ENCODE measurements around the gene ST7L. TPM values are rescaled to one million over a fixed set of nuclear protein-coding genes. Genes with fewer than 3 reads are reported as not detected.

ST7L gene
- polyA plus RNA-seq, 4 donors = 6.3 to 17.0 (median 13.5) TPM

GRCh38 chr1:112554411-112554810 is 64.5 kb downstream of the ST7L start:
- H3K36me3 ChIP-seq (ENCODE audit: control insufficient read depth in 3 of 3, insufficient read depth in 2 of 3, low read depth in 1 of 3, low read length in 3 of 3) = peaks cover 0 to 8% (median 0%) of the 10 kb centered on the region in 3 donors
- FAIRE-seq = no peak

GRCh38 chr1:112549590-112549989 is 69.4 kb downstream of the ST7L start:
- peaks cover 0 to 8% (median 0%) of the 10 kb centered on the region in 3 donors for H3K4me1 ChIP-seq (ENCODE audit: control insufficient read depth in 3 of 3, insufficient read depth in 2 of 3, low read depth in 1 of 3, low read length in 2 of 3)
- H3K36me3 ChIP-seq (ENCODE audit: control insufficient read depth in 3 of 3, insufficient read depth in 2 of 3, low read depth in 1 of 3, low read length in 3 of 3) = peaks cover 0 to 8% (median 0%) of the 10 kb centered on the region in 3 donors
- DNase-seq (peak; percentile 20 to 47), FAIRE-seq (no peak)
- WGBS, 3 donors = 32 to 70% (median 53%) methylated on average over 2 of the region's 2 CpGs
- peak overlapping the region in 1 of 3 donors; percentile 31 for H3K27ac ChIP-seq (ENCODE audit: low read depth in 1 of 3, low read length in 2 of 3)
- H3K27me3 ChIP-seq (ENCODE audit: control insufficient read depth in 3 of 3, insufficient read depth in 3 of 3, low read length in 3 of 3) = no peaks in the 10 kb centered on the region
- no peaks in the 10 kb centered on the region for H3K9me3 ChIP-seq (ENCODE audit: control insufficient read depth in 2 of 2, insufficient read depth in 1 of 2, low read depth in 1 of 2, low read length in 1 of 2)
- H3K4me3 ChIP-seq (ENCODE audit: low read depth in 1 of 3, low read length in 3 of 3) = no peak overlapping the region

More at GRCh38 chr1:112554411-112554810, 64.5 kb downstream of the ST7L start:
- Histone ChIP-seq H3K9me3 (ENCODE audit: control insufficient read depth in 2 of 2, insufficient read depth in 1 of 2, low read depth in 1 of 2, low read length in 1 of 2) (no peaks in the 10 kb centered on the region), H3K4me1 (ENCODE audit: control insufficient read depth in 3 of 3, insufficient read depth in 2 of 3, low read depth in 1 of 3, low read length in 2 of 3) (peaks cover 0 to 4% (median 0%) of the 10 kb centered on the region in 3 donors), H3K4me3 (ENCODE audit: low read depth in 1 of 3, low read length in 3 of 3) (no peak overlapping the region), H3K27ac (ENCODE audit: low read depth in 1 of 3, low read length in 2 of 3) (no peak overlapping the region), H3K27me3 (ENCODE audit: control insufficient read depth in 3 of 3, insufficient read depth in 3 of 3, low read length in 3 of 3) (no peaks in the 10 kb centered on the region)
- no peak for DNase-seq

GRCh38 chr1:112548547-112548946 is 70.4 kb downstream of the ST7L start:
- Histone ChIP-seq H3K27ac (ENCODE audit: low read depth in 1 of 3, low read length in 2 of 3) (peak overlapping the region in 1 of 3 donors; percentile 31), H3K36me3 (ENCODE audit: control insufficient read depth in 3 of 3, insufficient read depth in 2 of 3, low read depth in 1 of 3, low read length in 3 of 3) (peaks cover 0 to 9% (median 0%) of the 10 kb centered on the region in 3 donors), H3K4me1 (ENCODE audit: control insufficient read depth in 3 of 3, insufficient read depth in 2 of 3, low read depth in 1 of 3, low read length in 2 of 3) (peaks cover 0 to 11% (median 0%) of the 10 kb centered on the region in 3 donors), H3K9me3 (ENCODE audit: control insufficient read depth in 2 of 2, insufficient read depth in 1 of 2, low read depth in 1 of 2, low read length in 1 of 2) (no peaks in the 10 kb centered on the region), H3K27me3 (ENCODE audit: control insufficient read depth in 3 of 3, insufficient read depth in 3 of 3, low read length in 3 of 3) (no peaks in the 10 kb centered on the region), H3K4me3 (ENCODE audit: low read depth in 1 of 3, low read length in 3 of 3) (no peak overlapping the region)
- FAIRE-seq (no peak), DNase-seq (peak in 1 of 2 donors; percentile 47)
- WGBS, 3 donors = 68 to 88% (median 80%) methylated on average over 3 of the region's 3 CpGs

GRCh38 chr1:112546076-112546475 is 72.9 kb downstream of the ST7L start:
- WGBS, 3 donors = 92 to 100% (median 96%) methylated on average over 2 of the region's 2 CpGs

GRCh38 chr1:112544751-112545150 is 74.2 kb downstream of the ST7L start:
- WGBS, 3 donors = 53 to 70% (median 61%) methylated on average over 3 of the region's 3 CpGs
- DNase-seq = peak; percentile 18 to 51
- H3K27ac ChIP-seq (ENCODE audit: low read depth in 1 of 3, low read length in 2 of 3) = peak overlapping the region in 1 of 3 donors; percentile 66

More at GRCh38 chr1:112546076-112546475, 72.9 kb downstream of the ST7L start:
- DNase-seq = no peak
- no peak for FAIRE-seq
- H3K27ac ChIP-seq (ENCODE audit: low read depth in 1 of 3, low read length in 2 of 3) = no peak overlapping the region
- peaks cover 0 to 11% (median 0%) of the 10 kb centered on the region in 3 donors for H3K4me1 ChIP-seq (ENCODE audit: control insufficient read depth in 3 of 3, insufficient read depth in 2 of 3, low read depth in 1 of 3, low read length in 2 of 3)
- no peaks in the 10 kb centered on the region for H3K27me3 ChIP-seq (ENCODE audit: control insufficient read depth in 3 of 3, insufficient read depth in 3 of 3, low read length in 3 of 3)
- no peak overlapping the region for H3K4me3 ChIP-seq (ENCODE audit: low read depth in 1 of 3, low read length in 3 of 3)
- no peaks in the 10 kb centered on the region for H3K9me3 ChIP-seq (ENCODE audit: control insufficient read depth in 2 of 2, insufficient read depth in 1 of 2, low read depth in 1 of 2, low read length in 1 of 2)
- H3K36me3 ChIP-seq (ENCODE audit: control insufficient read depth in 3 of 3, insufficient read depth in 2 of 3, low read depth in 1 of 3, low read length in 3 of 3) = peaks cover 0 to 15% (median 0%) of the 10 kb centered on the region in 3 donors

GRCh38 chr1:112544011-112544688 is 74.8 kb downstream of the ST7L start:
- peaks cover 0 to 20% (median 3%) of the 10 kb centered on the region in 3 donors for H3K36me3 ChIP-seq (ENCODE audit: control insufficient read depth in 3 of 3, insufficient read depth in 2 of 3, low read depth in 1 of 3, low read length in 3 of 3)
- WGBS, 3 donors = 47 to 63% (median 50%) methylated on average over 1 of the region's 1 CpG
- DNase-seq (peak; percentile 39 to 61), FAIRE-seq (no peak)
- no peaks in the 10 kb centered on the region for H3K9me3 ChIP-seq (ENCODE audit: control insufficient read depth in 2 of 2, insufficient read depth in 1 of 2, low read depth in 1 of 2, low read length in 1 of 2)
- no peaks in the 10 kb centered on the region for H3K27me3 ChIP-seq (ENCODE audit: control insufficient read depth in 3 of 3, insufficient read depth in 3 of 3, low read length in 3 of 3)
- no peak overlapping the region for H3K4me3 ChIP-seq (ENCODE audit: low read depth in 1 of 3, low read length in 3 of 3)
- H3K27ac ChIP-seq (ENCODE audit: low read depth in 1 of 3, low read length in 2 of 3) = peak overlapping the region in 2 of 3 donors; percentile 66 to 75
- H3K4me1 ChIP-seq (ENCODE audit: control insufficient read depth in 3 of 3, insufficient read depth in 2 of 3, low read depth in 1 of 3, low read length in 2 of 3) = peaks cover 0 to 6% (median 0%) of the 10 kb centered on the region in 3 donors

More at GRCh38 chr1:112544751-112545150, 74.2 kb downstream of the ST7L start:
- peaks cover 0 to 10% (median 0%) of the 10 kb centered on the region in 3 donors for H3K4me1 ChIP-seq (ENCODE audit: control insufficient read depth in 3 of 3, insufficient read depth in 2 of 3, low read depth in 1 of 3, low read length in 2 of 3)
- no peaks in the 10 kb centered on the region for H3K27me3 ChIP-seq (ENCODE audit: control insufficient read depth in 3 of 3, insufficient read depth in 3 of 3, low read length in 3 of 3)
- no peaks in the 10 kb centered on the region for H3K9me3 ChIP-seq (ENCODE audit: control insufficient read depth in 2 of 2, insufficient read depth in 1 of 2, low read depth in 1 of 2, low read length in 1 of 2)
- H3K4me3 ChIP-seq (ENCODE audit: low read depth in 1 of 3, low read length in 3 of 3) = no peak overlapping the region
- peaks cover 0 to 18% (median 3%) of the 10 kb centered on the region in 3 donors for H3K36me3 ChIP-seq (ENCODE audit: control insufficient read depth in 3 of 3, insufficient read depth in 2 of 3, low read depth in 1 of 3, low read length in 3 of 3)
- FAIRE-seq = peak; percentile 5

- Histone ChIP-seq H3K4me3 (ENCODE audit: low read depth in 1 of 3, low read length in 3 of 3) (no peak overlapping the region), H3K9me3 (ENCODE audit: control insufficient read depth in 2 of 2, insufficient read depth in 1 of 2, low read depth in 1 of 2, low read length in 1 of 2) (no peaks in the 10 kb centered on the region), H3K36me3 (ENCODE audit: control insufficient read depth in 3 of 3, insufficient read depth in 2 of 3, low read depth in 1 of 3, low read length in 3 of 3) (peaks cover 3 to 22% (median 4%) of the 10 kb centered on the region in 3 donors), H3K4me1 (ENCODE audit: control insufficient read depth in 3 of 3, insufficient read depth in 2 of 3, low read depth in 1 of 3, low read length in 2 of 3) (peaks cover 0 to 3% (median 0%) of the 10 kb centered on the region in 3 donors), H3K27ac (ENCODE audit: low read depth in 1 of 3, low read length in 2 of 3) (no peak overlapping the region), H3K27me3 (ENCODE audit: control insufficient read depth in 3 of 3, insufficient read depth in 3 of 3, low read length in 3 of 3) (no peaks in the 10 kb centered on the region)
- FAIRE-seq = no peak
- WGBS, 3 donors = 87 to 91% (median 90%) methylated on average over 9 of the region's 9 CpGs
- peak in 1 of 2 donors; percentile 18 for DNase-seq
Observed at GRCh38 chr1:112542206-112542973, 76.6 kb downstream of the ST7L start.

GRCh38 chr1:112541299-112541698 is 77.6 kb downstream of the ST7L start:
- no peak for FAIRE-seq
- H3K27me3 ChIP-seq (ENCODE audit: control insufficient read depth in 3 of 3, insufficient read depth in 3 of 3, low read length in 3 of 3) = no peaks in the 10 kb centered on the region
- H3K4me3 ChIP-seq (ENCODE audit: low read depth in 1 of 3, low read length in 3 of 3) = no peak overlapping the region
- WGBS, 3 donors = 38 to 42% (median 39%) methylated on average over 1 of the region's 1 CpG
- peaks cover 3 to 22% (median 4%) of the 10 kb centered on the region in 3 donors for H3K36me3 ChIP-seq (ENCODE audit: control insufficient read depth in 3 of 3, insufficient read depth in 2 of 3, low read depth in 1 of 3, low read length in 3 of 3)
- peaks cover 0 to 3% (median 0%) of the 10 kb centered on the region in 3 donors for H3K4me1 ChIP-seq (ENCODE audit: control insufficient read depth in 3 of 3, insufficient read depth in 2 of 3, low read depth in 1 of 3, low read length in 2 of 3)
- H3K27ac ChIP-seq (ENCODE audit: low read depth in 1 of 3, low read length in 2 of 3) = no peak overlapping the region
- peak in 1 of 2 donors; percentile 66 for DNase-seq
- H3K9me3 ChIP-seq (ENCODE audit: control insufficient read depth in 2 of 2, insufficient read depth in 1 of 2, low read depth in 1 of 2, low read length in 1 of 2) = no peaks in the 10 kb centered on the region
